Right lobe of liver (tissue), 6 donors: ENCODE data around the gene NR2E3. TPM values are rescaled to one million over a fixed set of nuclear protein-coding genes. Genes with fewer than 3 reads are reported as not detected.
A peak's percentile ranks its signal among the peaks of the same experiment; 100 is the strongest.

Experiments used
- ATAC-seq, 4 donors: fragments of 200-7000 bp; cut with Tn5 transposase; one replicate each; pipeline ENCODE4 v1.9.1; 2020; ENCODE audit warnings: mild to moderate bottlenecking in 4 of 4, moderate library complexity in 4 of 4
- DNase-seq, 3 donors: peaks; one replicate each; pipeline ENCODE4 v3.0.0-alpha.2; 2020
- H3K27ac ChIP-seq, 3 donors: fragments of 200-600 bp; one replicate each; pipeline ENCODE4 v1.8.0; 2022
- H3K27me3 ChIP-seq, 2 donors: fragments of 200-600 bp; one replicate each; pipeline ENCODE4 v1.8.0; 2022
- H3K36me3 ChIP-seq, 4 donors: fragments of 200-600 bp; sonication (generic) in 1 of 4; one replicate each; pipeline versions ENCODE4 v1.5.1 to v1.8.0; 2017 to 2022; ENCODE audit warnings: control low read depth in 1 of 4
- H3K4me1 ChIP-seq, 4 donors: fragments of 200-600 bp; sonication (generic) in 1 of 4; one replicate each; pipeline versions ENCODE4 v1.5.1 to v1.8.0; 2017 to 2022; ENCODE audit warnings: control low read depth in 1 of 4
- H3K4me3 ChIP-seq, 3 donors: fragments of 200-600 bp; one replicate each; pipeline ENCODE4 v1.8.0; 2022
- H3K9me3 ChIP-seq, 4 donors: fragments of 200-600 bp; sonication (generic) in 1 of 4; one replicate each; pipeline versions ENCODE4 v1.5.1 to v1.8.0; 2017 to 2022; ENCODE audit warnings: control low read depth in 1 of 4
- POLR2A ChIP-seq: fragments of 450-650 bp; IDR thresholded peaks from one replicate; pipeline ENCODE4 v1.6.1; 2017; ENCODE audit warnings: antibody characterized with exemption, mild to moderate bottlenecking
- WGBS: methylation state at CpG from one replicate; pipeline ENCODE4 v1.1.6; 2018; ENCODE audit warnings: low coverage, low lambda C conversion rate; ENCODE audit not compliant: insufficient coverage; ENCODE audit errors: missing lambda C conversion rate; 5-methylcytosine and 5-hydroxymethylcytosine counted together
- intact Hi-C, 2 donors: fragments of 100-400 bp; cut with DNase I; formaldehyde crosslinking; loops; one replicate each; pipeline versions ENCODE4 v1.11.2 to v1.14.1; 2022
- total RNA-seq, 6 experiments: library from RNA; depleted of rRNA in 2 of 6; stranded (reverse); fragments of >200 nt in 2 of 6; fragmentation: NEBNext Ultra II Directional in 3 of 6; extraction: Animal tissue kit (Norgen Biotek cat#: 25700) in 3 of 6; gene quantifications; one replicate each; pipeline versions ENCODE4 v1.1.0 to v1.2.4, GENCODE V29; 2016 to 2023
- TF ChIP-seq, protein P1 (sequence below), 4 donors: fragments of 200-600 bp in 3 of 4; fragments of 450-650 bp in 1 of 4; IDR thresholded peaks; one replicate each; pipeline versions ENCODE4 v1.5.1 to v1.8.0; 2016 to 2022; ENCODE audit warnings: antibody characterized with exemption in 4 of 4, mild to moderate bottlenecking in 2 of 4
- donor health status: DM: no; HTN: yes; CAD: no.
- donor health status: DM: no; HTN: no; CAD: no.
- donor health status: DM: no; HTN: no; CAD: no.
- donor health status: DM: no; HTN: yes; CAD: no.
- donor health status: DM: no; HTN: yes; CAD: no.

NR2E3 gene
- total RNA-seq, 6 experiments from 2014 or later, result 0.11 to 0.51 TPM; not detected in 4

DNA sequence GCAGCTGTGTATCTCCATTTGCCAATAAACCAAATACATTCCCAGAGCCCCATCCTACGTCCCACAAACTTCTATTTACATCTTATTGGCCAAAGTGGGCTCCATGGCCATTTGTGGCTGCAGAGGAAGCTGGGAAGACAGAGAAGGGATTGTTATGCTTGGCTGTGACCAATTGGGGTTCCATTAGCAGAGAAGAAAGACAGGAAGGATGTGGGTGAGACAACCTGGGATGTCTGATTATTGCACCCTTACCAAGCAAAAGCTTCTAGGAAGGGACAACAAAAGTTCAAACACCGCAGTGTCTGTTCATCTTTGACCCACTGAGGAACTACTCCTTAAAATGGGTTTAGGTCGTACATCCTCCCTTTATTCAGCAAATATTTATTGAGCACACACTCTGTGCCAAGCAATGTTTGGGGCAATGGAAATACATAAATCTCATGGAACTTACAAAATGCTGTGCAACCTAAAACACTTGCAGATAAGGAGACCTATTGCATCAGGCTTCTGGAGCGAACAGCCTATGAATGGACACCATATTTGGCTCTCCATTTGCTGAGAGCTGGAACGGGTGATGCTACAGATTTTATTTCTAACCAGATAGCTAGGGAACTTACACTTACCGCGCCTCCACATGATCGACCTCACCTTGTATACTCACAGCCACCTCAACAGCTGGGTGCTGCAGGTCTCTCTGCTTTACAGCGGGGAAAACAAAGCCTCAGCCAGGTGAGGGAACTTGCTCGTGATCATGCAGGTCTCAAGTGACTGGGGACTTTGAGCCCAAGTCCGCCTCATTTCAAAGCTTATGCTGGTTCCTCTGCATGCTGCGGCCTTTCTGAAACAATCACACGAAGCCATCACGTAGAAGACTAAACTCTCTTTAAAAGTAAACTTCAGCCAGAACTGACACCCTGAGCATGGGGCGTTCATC lies 21.4 kb upstream of the NR2E3 start:
- no peak overlapping the region for H3K27ac ChIP-seq
- TF ChIP-seq, protein P1, sequence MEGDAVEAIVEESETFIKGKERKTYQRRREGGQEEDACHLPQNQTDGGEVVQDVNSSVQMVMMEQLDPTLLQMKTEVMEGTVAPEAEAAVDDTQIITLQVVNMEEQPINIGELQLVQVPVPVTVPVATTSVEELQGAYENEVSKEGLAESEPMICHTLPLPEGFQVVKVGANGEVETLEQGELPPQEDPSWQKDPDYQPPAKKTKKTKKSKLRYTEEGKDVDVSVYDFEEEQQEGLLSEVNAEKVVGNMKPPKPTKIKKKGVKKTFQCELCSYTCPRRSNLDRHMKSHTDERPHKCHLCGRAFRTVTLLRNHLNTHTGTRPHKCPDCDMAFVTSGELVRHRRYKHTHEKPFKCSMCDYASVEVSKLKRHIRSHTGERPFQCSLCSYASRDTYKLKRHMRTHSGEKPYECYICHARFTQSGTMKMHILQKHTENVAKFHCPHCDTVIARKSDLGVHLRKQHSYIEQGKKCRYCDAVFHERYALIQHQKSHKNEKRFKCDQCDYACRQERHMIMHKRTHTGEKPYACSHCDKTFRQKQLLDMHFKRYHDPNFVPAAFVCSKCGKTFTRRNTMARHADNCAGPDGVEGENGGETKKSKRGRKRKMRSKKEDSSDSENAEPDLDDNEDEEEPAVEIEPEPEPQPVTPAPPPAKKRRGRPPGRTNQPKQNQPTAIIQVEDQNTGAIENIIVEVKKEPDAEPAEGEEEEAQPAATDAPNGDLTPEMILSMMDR (IDR thresholded peaks at IDR 0.05), result no peak
- WGBS, result 89% methylated on average over 10 of the region's 15 CpGs
- no peaks in the 10 kb centered on the region for H3K4me1 ChIP-seq
- no peak for ATAC-seq
- H3K4me3 ChIP-seq, result no peak overlapping the region
- intact Hi-C loops, result no loop called here
- DNase-seq, result peak in 1 of 3 donors; percentile 14
- H3K9me3 ChIP-seq, result no peaks in the 10 kb centered on the region
- no peaks in the 10 kb centered on the region for H3K36me3 ChIP-seq
- H3K27me3 ChIP-seq, result no peaks in the 10 kb centered on the region

DNA sequence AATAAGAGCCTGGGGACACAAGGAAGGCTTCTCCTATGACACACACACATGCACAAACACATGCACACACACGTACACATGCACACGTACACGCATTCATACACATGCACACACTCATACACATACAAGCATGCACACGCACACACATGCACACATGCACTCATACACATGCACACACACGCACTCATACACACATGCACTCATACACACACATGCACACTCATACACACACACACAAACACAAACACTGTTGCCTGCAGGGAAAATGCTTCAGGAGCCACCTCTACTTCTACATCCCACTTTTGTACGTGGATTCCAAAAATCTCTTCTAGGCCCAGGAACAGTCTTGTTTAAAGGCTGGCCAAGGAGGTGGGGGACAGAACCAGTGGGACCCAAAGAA lies 20.7 kb upstream of the NR2E3 start:
- intact Hi-C loops, result no loop called here
- Histone ChIP-seq H3K27ac (no peak overlapping the region), H3K36me3 (no peaks in the 10 kb centered on the region), H3K4me3 (no peak overlapping the region), H3K27me3 (no peaks in the 10 kb centered on the region), H3K4me1 (no peaks in the 10 kb centered on the region), H3K9me3 (no peaks in the 10 kb centered on the region)
- ATAC-seq (no peak), DNase-seq (no peak)
- 89% methylated on average over 3 of the region's 6 CpGs for whole genome bisulfite sequencing
- no peak for TF ChIP-seq POLR2A
- TF ChIP-seq, protein P1 (IDR thresholded peaks at IDR 0.05), result no peak

DNA sequence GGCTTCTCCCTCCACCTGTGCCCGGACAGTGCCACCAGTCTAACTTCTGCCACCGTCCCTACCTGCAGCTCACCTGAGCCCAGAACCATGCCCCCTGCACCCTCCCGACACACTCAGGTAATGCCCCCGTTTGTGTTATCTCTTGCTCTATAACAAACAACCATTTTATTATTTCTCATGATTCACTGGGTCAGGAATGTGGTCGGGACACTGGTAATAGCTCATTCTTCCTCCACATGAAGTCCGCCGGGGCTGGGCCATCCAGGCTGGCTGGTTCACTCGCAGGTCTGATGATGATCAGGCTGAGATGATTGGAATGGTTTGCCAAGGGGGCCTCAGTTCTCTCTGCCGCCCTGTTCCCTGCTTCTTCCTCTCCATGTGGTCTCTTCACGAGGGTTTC lies 20.3 kb upstream of the NR2E3 start:
- no peak overlapping the region for H3K4me3 ChIP-seq
- no peaks in the 10 kb centered on the region for H3K9me3 ChIP-seq
- DNase-seq, result peak in 1 of 3 donors; percentile 30
- H3K27me3 ChIP-seq, result no peaks in the 10 kb centered on the region
- H3K4me1 ChIP-seq, result no peaks in the 10 kb centered on the region
- TF ChIP-seq POLR2A, result no peak
- TF ChIP-seq, protein P1 (IDR thresholded peaks at IDR 0.05), result no peak
- no peaks in the 10 kb centered on the region for H3K36me3 ChIP-seq
- H3K27ac ChIP-seq, result no peak overlapping the region
- intact Hi-C loops, result no loop called here
- 81% methylated on average over 9 of the region's 10 CpGs for WGBS
- ATAC-seq, result no peak

DNA sequence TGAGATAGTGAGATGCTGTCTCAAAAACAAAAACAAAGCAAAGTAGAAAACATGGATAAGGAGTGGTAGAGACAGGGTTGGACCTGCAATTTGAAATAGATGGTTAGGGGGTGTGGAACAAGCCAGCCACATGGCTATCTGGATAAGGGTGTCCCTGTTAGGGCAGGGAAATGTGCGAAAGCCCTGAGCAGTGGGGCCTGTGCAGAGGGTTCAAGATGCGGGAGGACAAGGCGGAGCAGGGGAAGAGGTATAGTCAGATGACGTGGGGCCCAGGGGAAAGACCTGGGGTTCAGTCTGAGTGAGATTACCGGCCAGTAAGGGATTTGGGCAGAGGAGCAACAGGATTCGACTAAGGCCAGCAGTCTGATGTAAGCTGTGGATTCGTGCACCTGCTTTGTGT lies 18.4 kb upstream of the NR2E3 start:
- peak in 1 of 3 donors; percentile 27 for DNase-seq
- 92% methylated on average over 5 of the region's 7 CpGs for WGBS
- H3K4me3 ChIP-seq, result no peak overlapping the region

More for the DNA sequence above, 18.4 kb upstream of the NR2E3 start:
- Histone ChIP-seq H3K4me1 (no peaks in the 10 kb centered on the region), H3K9me3 (no peaks in the 10 kb centered on the region), H3K27ac (no peak overlapping the region), H3K27me3 (no peaks in the 10 kb centered on the region), H3K36me3 (no peaks in the 10 kb centered on the region)
- intact Hi-C loops, result no loop called here
- ATAC-seq, result no peak
- no peak for TF ChIP-seq POLR2A
- TF ChIP-seq, protein P1 (IDR thresholded peaks at IDR 0.05), result no peak
